DMS53 treated with DMSO at 0.1 percent for 48 hours (cell line): ENCODE measurements around the gene ZNF74.

Source experiments
- DNase-seq: peaks from one replicate; lab custom pipeline; 2025; ENCODE audit not compliant: unreplicated experiment; lab: John Stamatoyannopoulos, UW

Gene ZNF74

GRCh38 chr22:20430720-20431510 lies 37.0 kb downstream of the ZNF74 start:
- peak; percentile 13 for DNase-seq

GRCh38 chr22:20431511-20432192 lies 37.7 kb downstream of the ZNF74 start:
- DNase-seq, result no peak

GRCh38 chr22:20432244-20432686 lies 38.3 kb downstream of the ZNF74 start:
- DNase-seq, result no peak

GRCh38 chr22:20433191-20433590 lies 39.2 kb downstream of the ZNF74 start:
- no peak for DNase-seq

- no peak for DNase-seq
Observed at GRCh38 chr22:20433686-20434241, 39.8 kb downstream of the ZNF74 start.

- DNase-seq, result no peak
Observed at GRCh38 chr22:20434264-20434751, 40.4 kb downstream of the ZNF74 start.

- no peak for DNase-seq
Observed at GRCh38 chr22:20434773-20435172, 40.8 kb downstream of the ZNF74 start.

- no peak for DNase-seq
Observed at GRCh38 chr22:20435436-20436306, 41.7 kb downstream of the ZNF74 start.

- no peak for DNase-seq
Observed at GRCh38 chr22:20436307-20436767, 42.4 kb downstream of the ZNF74 start.

GRCh38 chr22:20436768-20437612 lies 43.0 kb downstream of the ZNF74 start:
- DNase-seq, result no peak

GRCh38 chr22:20437613-20438426 lies 43.9 kb downstream of the ZNF74 start, which contains the start of gene SCARF2:
Gene SCARF2, minus strand, starts transcription at chr22:20437825. Its CDS starts 71 bp downstream, at chr22:20437754.
- no peak for DNase-seq

GRCh38 chr22:20438427-20438677 lies 44.4 kb downstream of the ZNF74 start:
- DNase-seq, result no peak

- no peak for DNase-seq
Observed at GRCh38 chr22:20438678-20439492, 44.9 kb downstream of the ZNF74 start.

- no peak for DNase-seq
Observed at GRCh38 chr22:20439556-20439927, 45.6 kb downstream of the ZNF74 start.

GRCh38 chr22:20439928-20440575 lies 46.1 kb downstream of the ZNF74 start:
- no peak for DNase-seq

- no peak for DNase-seq
Observed at GRCh38 chr22:20440637-20441591, 47.0 kb downstream of the ZNF74 start.
